ENCODE data around the gene TMEM200A. TPM values are rescaled to one million over a fixed set of nuclear protein-coding genes. Genes with fewer than 3 reads are reported as not detected.

TMEM200A gene
- polyA plus RNA-seq, 1 donor from 2014 or later: 31.3 TPM

- no peak overlapping the region for H3K4me3 ChIP-seq (ENCODE audit: low read length)
- no peaks in the 10 kb centered on the region for H3K36me3 ChIP-seq (ENCODE audit: insufficient read depth, low read length)
- H3K9me2 ChIP-seq (ENCODE audit: insufficient read depth, low read length): no peaks in the 10 kb centered on the region
- no peaks in the 10 kb centered on the region for H3K27me3 ChIP-seq (ENCODE audit: insufficient read depth, low read depth, low read length)
- no peak overlapping the region for H3K4me2 ChIP-seq (ENCODE audit: low read length)
- H3K9me3 ChIP-seq (ENCODE audit: low read length): no peaks in the 10 kb centered on the region
- no peak overlapping the region for H2AFZ ChIP-seq (ENCODE audit: low read depth, low read length)
- H3K27ac ChIP-seq (ENCODE audit: low read length): no peak overlapping the region
- no peaks in the 10 kb centered on the region for H3K79me2 ChIP-seq (replicated peaks; ENCODE audit: insufficient read depth, low read length)
- TF ChIP-seq, protein P1, sequence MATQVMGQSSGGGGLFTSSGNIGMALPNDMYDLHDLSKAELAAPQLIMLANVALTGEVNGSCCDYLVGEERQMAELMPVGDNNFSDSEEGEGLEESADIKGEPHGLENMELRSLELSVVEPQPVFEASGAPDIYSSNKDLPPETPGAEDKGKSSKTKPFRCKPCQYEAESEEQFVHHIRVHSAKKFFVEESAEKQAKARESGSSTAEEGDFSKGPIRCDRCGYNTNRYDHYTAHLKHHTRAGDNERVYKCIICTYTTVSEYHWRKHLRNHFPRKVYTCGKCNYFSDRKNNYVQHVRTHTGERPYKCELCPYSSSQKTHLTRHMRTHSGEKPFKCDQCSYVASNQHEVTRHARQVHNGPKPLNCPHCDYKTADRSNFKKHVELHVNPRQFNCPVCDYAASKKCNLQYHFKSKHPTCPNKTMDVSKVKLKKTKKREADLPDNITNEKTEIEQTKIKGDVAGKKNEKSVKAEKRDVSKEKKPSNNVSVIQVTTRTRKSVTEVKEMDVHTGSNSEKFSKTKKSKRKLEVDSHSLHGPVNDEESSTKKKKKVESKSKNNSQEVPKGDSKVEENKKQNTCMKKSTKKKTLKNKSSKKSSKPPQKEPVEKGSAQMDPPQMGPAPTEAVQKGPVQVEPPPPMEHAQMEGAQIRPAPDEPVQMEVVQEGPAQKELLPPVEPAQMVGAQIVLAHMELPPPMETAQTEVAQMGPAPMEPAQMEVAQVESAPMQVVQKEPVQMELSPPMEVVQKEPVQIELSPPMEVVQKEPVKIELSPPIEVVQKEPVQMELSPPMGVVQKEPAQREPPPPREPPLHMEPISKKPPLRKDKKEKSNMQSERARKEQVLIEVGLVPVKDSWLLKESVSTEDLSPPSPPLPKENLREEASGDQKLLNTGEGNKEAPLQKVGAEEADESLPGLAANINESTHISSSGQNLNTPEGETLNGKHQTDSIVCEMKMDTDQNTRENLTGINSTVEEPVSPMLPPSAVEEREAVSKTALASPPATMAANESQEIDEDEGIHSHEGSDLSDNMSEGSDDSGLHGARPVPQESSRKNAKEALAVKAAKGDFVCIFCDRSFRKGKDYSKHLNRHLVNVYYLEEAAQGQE (IDR thresholded peaks at IDR 0.05; ENCODE audit: borderline replicate concordance): no peak
- TF ChIP-seq EP300 (conservative IDR thresholded peaks at IDR 0.05; ENCODE audit: poor library complexity, severe bottlenecking) (no peak), POLR2AphosphoS5 (IDR thresholded peaks at IDR 0.05) (no peak), CTCF (IDR thresholded peaks at IDR 0.05; ENCODE audit: poor library complexity, severe bottlenecking) (no peak), TAF1 (IDR thresholded peaks at IDR 0.05; ENCODE audit: low read depth) (no peak), SMC3 (conservative IDR thresholded peaks at IDR 0.05; ENCODE audit: poor library complexity) (no peak), RAD21 (conservative IDR thresholded peaks at IDR 0.05) (no peak), EZH2 (IDR thresholded peaks at IDR 0.05; ENCODE audit: borderline replicate concordance, insufficient read depth, low read length, poor library complexity, severe bottlenecking) (no peak), MXI1 (conservative IDR thresholded peaks at IDR 0.05; ENCODE audit: poor library complexity, severe bottlenecking) (no peak)
- H3F3A ChIP-seq (ENCODE audit: insufficient read depth, low read length, poor library complexity, severe bottlenecking): no peaks in the 10 kb centered on the region
- H3K9ac ChIP-seq (ENCODE audit: low read length): no peak overlapping the region
- no peaks in the 10 kb centered on the region for H4K20me1 ChIP-seq (ENCODE audit: insufficient read depth)
These were observed 8.4 kb upstream of the TMEM200A start for GRCh38 chr6:130357436-130357835.

GRCh38 chr6:130359736-130360135 is 6.1 kb upstream of the TMEM200A start:
- Histone ChIP-seq H2AFZ (ENCODE audit: low read depth, low read length) (no peak overlapping the region), H3F3A (ENCODE audit: insufficient read depth, low read length, poor library complexity, severe bottlenecking) (no peaks in the 10 kb centered on the region), H3K9ac (ENCODE audit: low read length) (no peak overlapping the region), H3K79me2 (replicated peaks; ENCODE audit: insufficient read depth, low read length) (peaks cover 2% of the 10 kb centered on the region), H3K36me3 (ENCODE audit: insufficient read depth, low read length) (no peaks in the 10 kb centered on the region), H4K20me1 (ENCODE audit: insufficient read depth) (no peaks in the 10 kb centered on the region), H3K27ac (ENCODE audit: low read length) (no peak overlapping the region), H3K9me3 (ENCODE audit: low read length) (no peaks in the 10 kb centered on the region), H3K27me3 (ENCODE audit: insufficient read depth, low read depth, low read length) (no peaks in the 10 kb centered on the region), H3K4me2 (ENCODE audit: low read length) (no peak overlapping the region), H3K4me3 (ENCODE audit: low read length) (no peak overlapping the region), H3K9me2 (ENCODE audit: insufficient read depth, low read length) (no peaks in the 10 kb centered on the region)
- TF ChIP-seq POLR2AphosphoS5 (IDR thresholded peaks at IDR 0.05) (no peak), CTCF (IDR thresholded peaks at IDR 0.05; ENCODE audit: poor library complexity, severe bottlenecking) (no peak), MXI1 (conservative IDR thresholded peaks at IDR 0.05; ENCODE audit: poor library complexity, severe bottlenecking) (no peak), EP300 (conservative IDR thresholded peaks at IDR 0.05; ENCODE audit: poor library complexity, severe bottlenecking) (no peak), RAD21 (conservative IDR thresholded peaks at IDR 0.05) (no peak), SMC3 (conservative IDR thresholded peaks at IDR 0.05; ENCODE audit: poor library complexity) (no peak), EZH2 (IDR thresholded peaks at IDR 0.05; ENCODE audit: borderline replicate concordance, insufficient read depth, low read length, poor library complexity, severe bottlenecking) (no peak), TAF1 (IDR thresholded peaks at IDR 0.05; ENCODE audit: low read depth) (no peak)
- TF ChIP-seq, protein P1 (IDR thresholded peaks at IDR 0.05; ENCODE audit: borderline replicate concordance): no peak

Data from neural cell (in vitro differentiated cells).